Breast epithelium (tissue), 3 donors: ENCODE data around the gene GNAQ.

Experiments
- POLR2A ChIP-seq: fragments of 450-650 bp; IDR thresholded peaks from one replicate; pipeline ENCODE4 v1.6.1; 2016; ENCODE audit warnings: antibody characterized with exemption, mild to moderate bottlenecking, moderate library complexity
- POLR2AphosphoS5 ChIP-seq, 3 donors: sonication (generic); formaldehyde crosslinking; IDR thresholded peaks; one replicate each; pipeline ENCODE4 v1.6.1; 2017; ENCODE audit warnings: antibody characterized with exemption in 3 of 3
- TF ChIP-seq, protein P1 (sequence below), 3 donors: fragments of 450-650 bp; IDR thresholded peaks; one replicate each; pipeline ENCODE4 v1.5.1; 2016 to 2017; ENCODE audit warnings: antibody characterized with exemption in 3 of 3, mild to moderate bottlenecking in 3 of 3, moderate library complexity in 3 of 3

GRCh38 chr9:77851882-77852595 is 179.6 kb downstream of the GNAQ start:
- TF ChIP-seq, protein P1, sequence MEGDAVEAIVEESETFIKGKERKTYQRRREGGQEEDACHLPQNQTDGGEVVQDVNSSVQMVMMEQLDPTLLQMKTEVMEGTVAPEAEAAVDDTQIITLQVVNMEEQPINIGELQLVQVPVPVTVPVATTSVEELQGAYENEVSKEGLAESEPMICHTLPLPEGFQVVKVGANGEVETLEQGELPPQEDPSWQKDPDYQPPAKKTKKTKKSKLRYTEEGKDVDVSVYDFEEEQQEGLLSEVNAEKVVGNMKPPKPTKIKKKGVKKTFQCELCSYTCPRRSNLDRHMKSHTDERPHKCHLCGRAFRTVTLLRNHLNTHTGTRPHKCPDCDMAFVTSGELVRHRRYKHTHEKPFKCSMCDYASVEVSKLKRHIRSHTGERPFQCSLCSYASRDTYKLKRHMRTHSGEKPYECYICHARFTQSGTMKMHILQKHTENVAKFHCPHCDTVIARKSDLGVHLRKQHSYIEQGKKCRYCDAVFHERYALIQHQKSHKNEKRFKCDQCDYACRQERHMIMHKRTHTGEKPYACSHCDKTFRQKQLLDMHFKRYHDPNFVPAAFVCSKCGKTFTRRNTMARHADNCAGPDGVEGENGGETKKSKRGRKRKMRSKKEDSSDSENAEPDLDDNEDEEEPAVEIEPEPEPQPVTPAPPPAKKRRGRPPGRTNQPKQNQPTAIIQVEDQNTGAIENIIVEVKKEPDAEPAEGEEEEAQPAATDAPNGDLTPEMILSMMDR (IDR thresholded peaks at IDR 0.05) = no peak
- TF ChIP-seq POLR2A = no peak
- no peak for TF ChIP-seq POLR2AphosphoS5 (IDR thresholded peaks at IDR 0.05)
